Ectodermal cell (in vitro differentiated cells): Measurements from ENCODE around the gene LRIG1.

Experiments used
- H3K27ac ChIP-seq: 2 replicates; pipeline ENCODE4 v1.7.0; 2013; ENCODE audit warnings: mild to moderate bottlenecking, low read depth, low read length; ENCODE audit not compliant: insufficient read depth, poor library complexity, severe bottlenecking
- H3K27me3 ChIP-seq: 2 replicates; pipeline ENCODE4 v1.7.0; 2013; ENCODE audit warnings: mild to moderate bottlenecking, low read length; ENCODE audit not compliant: insufficient read depth, control insufficient read depth, poor library complexity, severe bottlenecking
- H3K36me3 ChIP-seq: one replicate; pipeline ENCODE4 v1.7.0; 2013; ENCODE audit warnings: low read length; ENCODE audit not compliant: control insufficient read depth, insufficient read depth
- H3K4me1 ChIP-seq: one replicate; pipeline ENCODE4 v1.7.0; 2013; ENCODE audit warnings: low read length; ENCODE audit not compliant: control insufficient read depth, insufficient read depth
- H3K4me3 ChIP-seq: 2 replicates; pipeline ENCODE4 v1.7.0; 2013; ENCODE audit warnings: low read depth, low read length, control low read depth; ENCODE audit not compliant: insufficient read depth
- H3K9me3 ChIP-seq: 2 replicates; pipeline ENCODE4 v1.7.0; 2013; ENCODE audit warnings: mild to moderate bottlenecking, low read length, moderate library complexity; ENCODE audit not compliant: control insufficient read depth
- WGBS, 2 experiments: methylation state at CpG; one replicate each; pipeline ENCODE4 v1.1.7; 2013; ENCODE audit warnings: missing lambda C conversion rate in 2 of 2; 5-methylcytosine and 5-hydroxymethylcytosine counted together

The LRIG1 gene

GRCh38 chr3:66450390-66451022, 50.3 kb downstream of the LRIG1 start:
- H3K36me3 ChIP-seq: peaks cover 14% of the 10 kb centered on the region
- H3K27me3 ChIP-seq: no peaks in the 10 kb centered on the region
- H3K4me1 ChIP-seq: peaks cover 16% of the 10 kb centered on the region
- H3K9me3 ChIP-seq: no peaks in the 10 kb centered on the region
- no peak overlapping the region for H3K4me3 ChIP-seq
- 93 to 95% methylated on average over 3 to 4 of the region's 4 CpGs for WGBS, 2 experiments
- no peak overlapping the region for H3K27ac ChIP-seq

- Histone ChIP-seq H3K27me3 (no peaks in the 10 kb centered on the region), H3K4me1 (peaks cover 13% of the 10 kb centered on the region), H3K9me3 (no peaks in the 10 kb centered on the region), H3K36me3 (peaks cover 14% of the 10 kb centered on the region), H3K4me3 (no peak overlapping the region), H3K27ac (no peak overlapping the region)
- 94% methylated on average over 7 of the region's 7 CpGs for WGBS, 2 experiments
Measured at GRCh38 chr3:66449411-66449974, 51.3 kb downstream of the LRIG1 start.

- Histone ChIP-seq H3K4me3 (no peak overlapping the region), H3K27me3 (no peaks in the 10 kb centered on the region), H3K4me1 (peaks cover 41% of the 10 kb centered on the region), H3K36me3 (peaks cover 14% of the 10 kb centered on the region), H3K9me3 (no peaks in the 10 kb centered on the region), H3K27ac (no peak overlapping the region)
- 80 to 83% methylated on average over 7 of the region's 7 CpGs for WGBS, 2 experiments
Measured at GRCh38 chr3:66444146-66444644, 56.6 kb downstream of the LRIG1 start.

GRCh38 chr3:66443118-66443803, 57.6 kb downstream of the LRIG1 start:
- Histone ChIP-seq H3K4me3 (no peak overlapping the region), H3K36me3 (peaks cover 9% of the 10 kb centered on the region), H3K27me3 (no peaks in the 10 kb centered on the region), H3K9me3 (no peaks in the 10 kb centered on the region), H3K27ac (peak overlapping the region; percentile 62), H3K4me1 (peaks cover 46% of the 10 kb centered on the region)
- 46% methylated on average over 10 of the region's 10 CpGs for WGBS, 2 experiments

- H3K27ac ChIP-seq: peak overlapping the region; percentile 62
- H3K9me3 ChIP-seq: no peaks in the 10 kb centered on the region
- peaks cover 9% of the 10 kb centered on the region for H3K36me3 ChIP-seq
- H3K4me3 ChIP-seq: no peak overlapping the region
- peaks cover 47% of the 10 kb centered on the region for H3K4me1 ChIP-seq
- 29 to 30% methylated on average over 13 of the region's 13 CpGs for WGBS, 2 experiments
- no peaks in the 10 kb centered on the region for H3K27me3 ChIP-seq
Measured at GRCh38 chr3:66442254-66443117, 58.3 kb downstream of the LRIG1 start.

- H3K27me3 ChIP-seq: no peaks in the 10 kb centered on the region
- no peak overlapping the region for H3K4me3 ChIP-seq
- peaks cover 9% of the 10 kb centered on the region for H3K36me3 ChIP-seq
- H3K9me3 ChIP-seq: no peaks in the 10 kb centered on the region
- H3K4me1 ChIP-seq: peaks cover 54% of the 10 kb centered on the region
- WGBS, 2 experiments: 94 to 95% methylated on average over 6 of the region's 6 CpGs
- no peak overlapping the region for H3K27ac ChIP-seq
Measured at GRCh38 chr3:66441692-66442091, 59.1 kb downstream of the LRIG1 start.

- Histone ChIP-seq H3K9me3 (no peaks in the 10 kb centered on the region), H3K27me3 (no peaks in the 10 kb centered on the region), H3K36me3 (peaks cover 9% of the 10 kb centered on the region), H3K4me3 (no peak overlapping the region), H3K27ac (no peak overlapping the region), H3K4me1 (peaks cover 54% of the 10 kb centered on the region)
- WGBS, 2 experiments: 84 to 90% methylated on average over 8 of the region's 8 CpGs
Measured at GRCh38 chr3:66441129-66441528, 59.7 kb downstream of the LRIG1 start.

- H3K27ac ChIP-seq: no peak overlapping the region
- H3K4me1 ChIP-seq: peaks cover 54% of the 10 kb centered on the region
- H3K27me3 ChIP-seq: no peaks in the 10 kb centered on the region
- H3K9me3 ChIP-seq: no peaks in the 10 kb centered on the region
- H3K4me3 ChIP-seq: no peak overlapping the region
- 85% methylated on average over 7 of the region's 7 CpGs for WGBS, 2 experiments
- peaks cover 11% of the 10 kb centered on the region for H3K36me3 ChIP-seq
Measured at GRCh38 chr3:66439666-66440344, 61.0 kb downstream of the LRIG1 start.

- no peak overlapping the region for H3K4me3 ChIP-seq
- peaks cover 5% of the 10 kb centered on the region for H3K36me3 ChIP-seq
- H3K27ac ChIP-seq: no peak overlapping the region
- H3K4me1 ChIP-seq: peaks cover 42% of the 10 kb centered on the region
- H3K9me3 ChIP-seq: no peaks in the 10 kb centered on the region
- H3K27me3 ChIP-seq: no peaks in the 10 kb centered on the region
- 95 to 97% methylated on average over 4 of the region's 4 CpGs for WGBS, 2 experiments
Measured at GRCh38 chr3:66438046-66438445, 62.8 kb downstream of the LRIG1 start.
